Liver (tissue), 9 donors: ENCODE results near the gene TMEM135. TPM values are rescaled to one million over a fixed set of nuclear protein-coding genes. Genes with fewer than 3 reads are reported as not detected.

Experiments
- DNase-seq: peaks from one replicate; pipeline ENCODE4 v3.0.0-alpha.2; 2017; ENCODE audit warnings: low spot score
- H3K27ac ChIP-seq, 2 donors: one replicate each; pipeline ENCODE4 v1.7.0; 2013; ENCODE audit warnings: inconsistent platforms in 2 of 2, low read length in 2 of 2, control low read depth in 1 of 2, low read depth in 1 of 2, mild to moderate bottlenecking in 1 of 2
- H3K27me3 ChIP-seq, 4 donors: one replicate each; pipeline versions ENCODE4 v1.6.1 to v1.7.0; 2013; ENCODE audit warnings: low read length in 3 of 4, inconsistent platforms in 1 of 4, mild to moderate bottlenecking in 1 of 4, moderate library complexity in 1 of 4; ENCODE audit not compliant: control insufficient read depth in 4 of 4, insufficient read depth in 4 of 4
- H3K36me3 ChIP-seq, 4 donors: one replicate each; pipeline versions ENCODE4 v1.6.1 to v1.7.0; 2013; ENCODE audit warnings: low read length in 3 of 4, mild to moderate bottlenecking in 3 of 4, low read depth in 1 of 4, moderate library complexity in 1 of 4; ENCODE audit not compliant: control insufficient read depth in 4 of 4, insufficient read depth in 3 of 4
- H3K4me1 ChIP-seq, 4 donors: one replicate each; pipeline versions ENCODE4 v1.6.1 to v1.7.0; 2013; ENCODE audit warnings: low read length in 3 of 4, mild to moderate bottlenecking in 3 of 4, moderate library complexity in 1 of 4; ENCODE audit not compliant: control insufficient read depth in 4 of 4, insufficient read depth in 4 of 4
- H3K4me3 ChIP-seq, 3 donors: one replicate each; pipeline versions ENCODE4 v1.6.1 to v1.7.0; 2013; ENCODE audit warnings: low read length in 3 of 3, control low read depth in 1 of 3, low read depth in 1 of 3, mild to moderate bottlenecking in 1 of 3
- H3K9ac ChIP-seq, 2 donors: one replicate each; pipeline ENCODE4 v1.7.0; 2013; ENCODE audit warnings: low read length in 2 of 2, mild to moderate bottlenecking in 2 of 2, moderate library complexity in 2 of 2, control low read depth in 1 of 2, low read depth in 1 of 2
- H3K9me3 ChIP-seq, 4 donors: one replicate each; pipeline versions ENCODE4 v1.6.1 to v1.7.0; 2013; ENCODE audit warnings: low read length in 3 of 4; ENCODE audit not compliant: control insufficient read depth in 4 of 4
- ATF3 ChIP-seq: IDR thresholded peaks from 2 replicates; pipeline ENCODE4 v1.6.1; 2016; ENCODE audit warnings: antibody characterized with exemption
- CTCF ChIP-seq: fragments of 150-350 bp; IDR thresholded peaks from 2 replicates; pipeline ENCODE4 v1.5.1; 2017; ENCODE audit warnings: improper control_type of control experiment, low read depth, low read length; ENCODE audit not compliant: missing input control
- FOXA2 ChIP-seq: IDR thresholded peaks from 2 replicates; pipeline ENCODE4 v1.6.1; 2016; ENCODE audit warnings: antibody characterized with exemption
- HNF4A ChIP-seq, 2 donors: conservative IDR thresholded peaks; 2 replicates each; pipeline ENCODE4 v1.6.1; 2016; ENCODE audit warnings: antibody characterized with exemption in 2 of 2, mild to moderate bottlenecking in 2 of 2
- HNF4G ChIP-seq: IDR thresholded peaks from 2 replicates; pipeline ENCODE4 v1.6.1; 2016; ENCODE audit warnings: antibody characterized with exemption
- JUND ChIP-seq, 2 donors: IDR thresholded peaks; 2 replicates each; pipeline ENCODE4 v1.6.1; 2016; ENCODE audit warnings: antibody characterized with exemption in 2 of 2
- MAX ChIP-seq: IDR thresholded peaks from 2 replicates; pipeline ENCODE4 v1.6.1; 2016; ENCODE audit warnings: antibody characterized with exemption
- NR2F2 ChIP-seq: IDR thresholded peaks from 2 replicates; pipeline ENCODE4 v1.6.1; 2016; ENCODE audit warnings: antibody characterized with exemption
- REST ChIP-seq: IDR thresholded peaks from 2 replicates; pipeline ENCODE4 v1.6.1; 2016; ENCODE audit warnings: antibody characterized with exemption, mild to moderate bottlenecking
- RXRA ChIP-seq, 2 donors: IDR thresholded peaks; 2 replicates each; pipeline ENCODE4 v1.6.1; 2017 to 2018; ENCODE audit warnings: antibody characterized with exemption in 2 of 2, mild to moderate bottlenecking in 1 of 2
- TAF1 ChIP-seq: conservative IDR thresholded peaks from 2 replicates; pipeline ENCODE4 v1.6.1; 2016; ENCODE audit warnings: antibody characterized with exemption, mild to moderate bottlenecking
- YY1 ChIP-seq: IDR thresholded peaks from 2 replicates; pipeline ENCODE4 v1.6.1; 2016; ENCODE audit warnings: antibody characterized with exemption, mild to moderate bottlenecking
- WGBS: extraction: QIAGEN DNeasy Blood & Tissue Kit; methylation state at CpG from one replicate; pipeline ENCODE4 v1.1.7; 2013; 5-methylcytosine and 5-hydroxymethylcytosine counted together
- polyA plus RNA-seq, 2 donors: library from polyadenylated mRNA; stranded (reverse) in 1 of 2; unstranded in 1 of 2; fragments of 200-250 nt in 1 of 2; fragments of >200 nt in 1 of 2; fragmentation: Nextera tagmentation in 1 of 2; extraction: Ambion mirVana in 1 of 2; gene quantifications; one replicate each; pipeline versions ENCODE4 v1.2.1 to v1.2.3, GENCODE V29; 2013 to 2015
- total RNA-seq, 2 donors: library from RNA; depleted of rRNA; stranded (reverse); fragments of >200 nt; gene quantifications; one replicate each; pipeline ENCODE4 v1.2.3, GENCODE V29; 2014
- donor health status: healthy.
- donor health status: healthy.
- donor health status: healthy.
- donor health status: healthy.
- donor health status: healthy.

The TMEM135 gene
- total and polyA plus RNA-seq, 4 donors: 10.0 to 38.9 (median 23.5) TPM

- Histone ChIP-seq H3K9me3 (no peaks in the 10 kb centered on the region), H3K4me1 (peaks cover 0 to 6% (median 4%) of the 10 kb centered on the region in 4 donors), H3K27ac (no peak overlapping the region), H3K9ac (no peak overlapping the region), H3K36me3 (no peaks in the 10 kb centered on the region), H3K4me3 (no peak overlapping the region), H3K27me3 (no peaks in the 10 kb centered on the region)
- TF ChIP-seq MAX: no peak
- no peak for TF ChIP-seq YY1
- no peak for TF ChIP-seq TAF1
- TF ChIP-seq CTCF: no peak
- TF ChIP-seq HNF4G: no peak
- WGBS: 86% methylated on average over 3 of the region's 3 CpGs
- DNase-seq: no peak
Measured at GRCh38 chr11:87031433-87032170, 6.1 kb upstream of the TMEM135 start.

- no peak overlapping the region for H3K27ac ChIP-seq
- TF ChIP-seq ATF3 (no peak), HNF4A (conservative IDR thresholded peaks at IDR 0.05) (no peak)
- no peak overlapping the region for H3K9ac ChIP-seq
- no peak overlapping the region for H3K4me3 ChIP-seq
- 94% methylated on average over 8 of the region's 8 CpGs for WGBS
- DNase-seq: no peak
- no peaks in the 10 kb centered on the region for H3K9me3 ChIP-seq
- no peaks in the 10 kb centered on the region for H3K36me3 ChIP-seq
- no peaks in the 10 kb centered on the region for H3K27me3 ChIP-seq
- peaks cover 0 to 13% (median 9%) of the 10 kb centered on the region in 4 donors for H3K4me1 ChIP-seq
Measured at GRCh38 chr11:87033561-87033960, 4.2 kb upstream of the TMEM135 start.

- H3K4me1 ChIP-seq: peaks cover 8 to 34% (median 18%) of the 10 kb centered on the region in 4 donors
- H3K9ac ChIP-seq: no peak overlapping the region
- no peak overlapping the region for H3K27ac ChIP-seq
- H3K36me3 ChIP-seq: no peaks in the 10 kb centered on the region
- DNase-seq: no peak
- H3K27me3 ChIP-seq: no peaks in the 10 kb centered on the region
- 78% methylated on average over 12 of the region's 12 CpGs for WGBS
- no peak overlapping the region for H3K4me3 ChIP-seq
- no peaks in the 10 kb centered on the region for H3K9me3 ChIP-seq
- TF ChIP-seq FOXA2: no peak
- TF ChIP-seq HNF4G: no peak
- TF ChIP-seq CTCF: no peak
- TF ChIP-seq REST: no peak
- no peak for TF ChIP-seq RXRA (IDR thresholded peaks at IDR 0.05)
- no peak for TF ChIP-seq NR2F2
- no peak for TF ChIP-seq TAF1
- no peak for TF ChIP-seq ATF3
- no peak for TF ChIP-seq JUND (IDR thresholded peaks at IDR 0.05)
Measured at GRCh38 chr11:87035976-87036583, 1.7 kb upstream of the TMEM135 start.
